Liver (tissue), 3 donors: ENCODE measurements around the gene SUPT6H.

Source experiments
- EGR1 ChIP-seq, 2 donors: IDR thresholded peaks; 2 replicates each; pipeline ENCODE4 v1.6.1; 2016 to 2018; ENCODE audit warnings: antibody characterized with exemption in 2 of 2, low read depth in 2 of 2
- HNF4G ChIP-seq: IDR thresholded peaks from 2 replicates; pipeline ENCODE4 v1.6.1; 2016; ENCODE audit warnings: antibody characterized with exemption
- RAD21 ChIP-seq, 2 donors: IDR thresholded peaks; 2 replicates each; pipeline ENCODE4 v1.6.1; 2016; ENCODE audit warnings: antibody characterized with exemption in 2 of 2, mild to moderate bottlenecking in 2 of 2
- TAF1 ChIP-seq: conservative IDR thresholded peaks from 2 replicates; pipeline ENCODE4 v1.6.1; 2016; ENCODE audit warnings: antibody characterized with exemption, mild to moderate bottlenecking
- YY1 ChIP-seq: IDR thresholded peaks from 2 replicates; pipeline ENCODE4 v1.6.1; 2016; ENCODE audit warnings: antibody characterized with exemption, mild to moderate bottlenecking
- TF ChIP-seq, protein P1 (sequence below): fragments of 150-350 bp; IDR thresholded peaks from 2 replicates; pipeline ENCODE4 v1.5.1; 2017; ENCODE audit warnings: improper control_type of control experiment, low read depth, low read length; ENCODE audit not compliant: missing input control
- TF ChIP-seq, protein P2 (sequence below): IDR thresholded peaks from 2 replicates; pipeline ENCODE4 v1.6.1; 2016; ENCODE audit warnings: antibody characterized with exemption
- TF ChIP-seq, protein P3 (sequence below): IDR thresholded peaks from 2 replicates; pipeline ENCODE4 v1.6.1; 2016; ENCODE audit warnings: antibody characterized with exemption
- TF ChIP-seq, protein P4 (sequence below): IDR thresholded peaks from 2 replicates; pipeline ENCODE4 v1.6.1; 2016; ENCODE audit warnings: antibody characterized with exemption
- TF ChIP-seq, protein P5 (sequence below): IDR thresholded peaks from 2 replicates; pipeline ENCODE4 v1.6.1; 2016; ENCODE audit warnings: antibody characterized with exemption, mild to moderate bottlenecking
- donor health status: healthy.
- donor health status: healthy.

DNA sequence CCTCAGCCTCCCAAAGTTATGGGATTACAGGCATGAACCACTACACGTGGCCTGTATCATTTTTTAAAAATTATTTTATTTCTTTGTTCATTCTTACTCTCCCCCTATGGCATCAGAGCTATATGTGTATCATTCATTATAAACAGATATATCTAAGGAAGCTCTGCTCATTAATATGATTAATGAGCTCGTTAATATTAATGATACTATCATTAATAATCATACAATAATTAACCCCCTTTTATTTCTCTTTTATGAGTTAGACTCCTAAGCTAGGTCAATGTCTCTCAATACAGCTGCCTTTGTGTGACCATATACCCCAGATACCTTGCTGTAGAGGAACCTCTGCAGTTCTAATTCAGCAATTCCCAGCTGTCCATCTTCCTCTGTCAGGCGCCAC, 43.5 kb upstream of the SUPT6H start:
- TF ChIP-seq, protein P1, sequence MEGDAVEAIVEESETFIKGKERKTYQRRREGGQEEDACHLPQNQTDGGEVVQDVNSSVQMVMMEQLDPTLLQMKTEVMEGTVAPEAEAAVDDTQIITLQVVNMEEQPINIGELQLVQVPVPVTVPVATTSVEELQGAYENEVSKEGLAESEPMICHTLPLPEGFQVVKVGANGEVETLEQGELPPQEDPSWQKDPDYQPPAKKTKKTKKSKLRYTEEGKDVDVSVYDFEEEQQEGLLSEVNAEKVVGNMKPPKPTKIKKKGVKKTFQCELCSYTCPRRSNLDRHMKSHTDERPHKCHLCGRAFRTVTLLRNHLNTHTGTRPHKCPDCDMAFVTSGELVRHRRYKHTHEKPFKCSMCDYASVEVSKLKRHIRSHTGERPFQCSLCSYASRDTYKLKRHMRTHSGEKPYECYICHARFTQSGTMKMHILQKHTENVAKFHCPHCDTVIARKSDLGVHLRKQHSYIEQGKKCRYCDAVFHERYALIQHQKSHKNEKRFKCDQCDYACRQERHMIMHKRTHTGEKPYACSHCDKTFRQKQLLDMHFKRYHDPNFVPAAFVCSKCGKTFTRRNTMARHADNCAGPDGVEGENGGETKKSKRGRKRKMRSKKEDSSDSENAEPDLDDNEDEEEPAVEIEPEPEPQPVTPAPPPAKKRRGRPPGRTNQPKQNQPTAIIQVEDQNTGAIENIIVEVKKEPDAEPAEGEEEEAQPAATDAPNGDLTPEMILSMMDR = no peak
- TF ChIP-seq TAF1 (no peak), EGR1 (IDR thresholded peaks at IDR 0.05; ENCODE audit: low read depth in 2 of 2) (no peak), HNF4G (no peak), YY1 (no peak), RAD21 (IDR thresholded peaks at IDR 0.05) (no peak)
- TF ChIP-seq, protein P2, sequence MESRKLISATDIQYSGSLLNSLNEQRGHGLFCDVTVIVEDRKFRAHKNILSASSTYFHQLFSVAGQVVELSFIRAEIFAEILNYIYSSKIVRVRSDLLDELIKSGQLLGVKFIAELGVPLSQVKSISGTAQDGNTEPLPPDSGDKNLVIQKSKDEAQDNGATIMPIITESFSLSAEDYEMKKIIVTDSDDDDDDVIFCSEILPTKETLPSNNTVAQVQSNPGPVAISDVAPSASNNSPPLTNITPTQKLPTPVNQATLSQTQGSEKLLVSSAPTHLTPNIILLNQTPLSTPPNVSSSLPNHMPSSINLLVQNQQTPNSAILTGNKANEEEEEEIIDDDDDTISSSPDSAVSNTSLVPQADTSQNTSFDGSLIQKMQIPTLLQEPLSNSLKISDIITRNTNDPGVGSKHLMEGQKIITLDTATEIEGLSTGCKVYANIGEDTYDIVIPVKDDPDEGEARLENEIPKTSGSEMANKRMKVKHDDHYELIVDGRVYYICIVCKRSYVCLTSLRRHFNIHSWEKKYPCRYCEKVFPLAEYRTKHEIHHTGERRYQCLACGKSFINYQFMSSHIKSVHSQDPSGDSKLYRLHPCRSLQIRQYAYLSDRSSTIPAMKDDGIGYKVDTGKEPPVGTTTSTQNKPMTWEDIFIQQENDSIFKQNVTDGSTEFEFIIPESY = no peak
- TF ChIP-seq, protein P3, sequence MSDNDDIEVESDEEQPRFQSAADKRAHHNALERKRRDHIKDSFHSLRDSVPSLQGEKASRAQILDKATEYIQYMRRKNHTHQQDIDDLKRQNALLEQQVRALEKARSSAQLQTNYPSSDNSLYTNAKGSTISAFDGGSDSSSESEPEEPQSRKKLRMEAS = no peak
- TF ChIP-seq, protein P4, sequence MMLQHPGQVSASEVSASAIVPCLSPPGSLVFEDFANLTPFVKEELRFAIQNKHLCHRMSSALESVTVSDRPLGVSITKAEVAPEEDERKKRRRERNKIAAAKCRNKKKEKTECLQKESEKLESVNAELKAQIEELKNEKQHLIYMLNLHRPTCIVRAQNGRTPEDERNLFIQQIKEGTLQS = no peak
- TF ChIP-seq, protein P5, sequence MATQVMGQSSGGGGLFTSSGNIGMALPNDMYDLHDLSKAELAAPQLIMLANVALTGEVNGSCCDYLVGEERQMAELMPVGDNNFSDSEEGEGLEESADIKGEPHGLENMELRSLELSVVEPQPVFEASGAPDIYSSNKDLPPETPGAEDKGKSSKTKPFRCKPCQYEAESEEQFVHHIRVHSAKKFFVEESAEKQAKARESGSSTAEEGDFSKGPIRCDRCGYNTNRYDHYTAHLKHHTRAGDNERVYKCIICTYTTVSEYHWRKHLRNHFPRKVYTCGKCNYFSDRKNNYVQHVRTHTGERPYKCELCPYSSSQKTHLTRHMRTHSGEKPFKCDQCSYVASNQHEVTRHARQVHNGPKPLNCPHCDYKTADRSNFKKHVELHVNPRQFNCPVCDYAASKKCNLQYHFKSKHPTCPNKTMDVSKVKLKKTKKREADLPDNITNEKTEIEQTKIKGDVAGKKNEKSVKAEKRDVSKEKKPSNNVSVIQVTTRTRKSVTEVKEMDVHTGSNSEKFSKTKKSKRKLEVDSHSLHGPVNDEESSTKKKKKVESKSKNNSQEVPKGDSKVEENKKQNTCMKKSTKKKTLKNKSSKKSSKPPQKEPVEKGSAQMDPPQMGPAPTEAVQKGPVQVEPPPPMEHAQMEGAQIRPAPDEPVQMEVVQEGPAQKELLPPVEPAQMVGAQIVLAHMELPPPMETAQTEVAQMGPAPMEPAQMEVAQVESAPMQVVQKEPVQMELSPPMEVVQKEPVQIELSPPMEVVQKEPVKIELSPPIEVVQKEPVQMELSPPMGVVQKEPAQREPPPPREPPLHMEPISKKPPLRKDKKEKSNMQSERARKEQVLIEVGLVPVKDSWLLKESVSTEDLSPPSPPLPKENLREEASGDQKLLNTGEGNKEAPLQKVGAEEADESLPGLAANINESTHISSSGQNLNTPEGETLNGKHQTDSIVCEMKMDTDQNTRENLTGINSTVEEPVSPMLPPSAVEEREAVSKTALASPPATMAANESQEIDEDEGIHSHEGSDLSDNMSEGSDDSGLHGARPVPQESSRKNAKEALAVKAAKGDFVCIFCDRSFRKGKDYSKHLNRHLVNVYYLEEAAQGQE = no peak
